AG09309 (cell line): ENCODE data around the gene FOSB.
"Not testable (repeated sequence)": the region's sequence is repeated elsewhere in the genome, so short reads cannot be mapped to it uniquely, and the experiment has no call there.

Experiments used
- DNase-seq: peaks from one replicate; pipeline ENCODE4 v3.0.0-alpha.2; 2010; ENCODE audit warnings: low read depth
- H3K4me3 ChIP-seq: 2 replicates; pipeline ENCODE4 v1.5.1; 2011; ENCODE audit warnings: mild to moderate bottlenecking, low read depth, low read length, moderate library complexity; ENCODE audit not compliant: control insufficient read depth
- CTCF ChIP-seq: IDR thresholded peaks from 2 replicates; pipeline ENCODE4 v1.5.1; 2011; ENCODE audit warnings: mild to moderate bottlenecking, low read depth, low read length, inconsistent platforms; ENCODE audit not compliant: insufficient read depth, control insufficient read depth; ENCODE audit errors: missing control alignments

The FOSB gene

GRCh38 chr19:45421947-45422498, 45.8 kb upstream of the FOSB start:
- no peak for DNase-seq
- no peak overlapping the region; the same call in 1 of the 2 replicates for H3K4me3 ChIP-seq
- TF ChIP-seq CTCF: no peak

- peak overlapping the region; percentile 77 for H3K4me3 ChIP-seq
- DNase-seq: no peak
- TF ChIP-seq CTCF: no peak
Measured at GRCh38 chr19:45423033-45423588, 44.7 kb upstream of the FOSB start.

GRCh38 chr19:45423589-45424190, 44.1 kb upstream of the FOSB start, which contains the start of gene ERCC1:
Gene ERCC1, minus strand, starts transcription at chr19:45423917. Its CDS starts 543 bp downstream, at chr19:45423374.
- peak; percentile 67 for DNase-seq
- no peak for TF ChIP-seq CTCF
- H3K4me3 ChIP-seq: peak within 1 kb of the TSS; percentile 77

GRCh38 chr19:45424191-45425058, 43.4 kb upstream of the FOSB start:
- DNase-seq: peak; percentile 84
- TF ChIP-seq CTCF: no peak
- H3K4me3 ChIP-seq: peak overlapping the region; percentile 77

- TF ChIP-seq CTCF: peak; percentile 46
- peak overlapping the region; percentile 63 for H3K4me3 ChIP-seq
- DNase-seq: no peak
Measured at GRCh38 chr19:45428384-45429231, 39.2 kb upstream of the FOSB start.

GRCh38 chr19:45429896-45430295, 37.9 kb upstream of the FOSB start:
- not testable (repeated sequence) for DNase-seq, H3K4me3 ChIP-seq

- not testable (repeated sequence) for H3K4me3 ChIP-seq, DNase-seq
Measured at GRCh38 chr19:45431008-45431407, 36.8 kb upstream of the FOSB start.

- not testable (repeated sequence) for H3K4me3 ChIP-seq, DNase-seq
Measured at GRCh38 chr19:45432543-45432942, 35.3 kb upstream of the FOSB start.
